Activated CD8-positive, alpha-beta memory T cell treated with anti-CD3 and anti-CD28 coated beads for 48 hours (primary cell): ENCODE data around the gene HDAC8.
"Not testable (repeated sequence)": the region's sequence is repeated elsewhere in the genome, so short reads cannot be mapped to it uniquely, and the experiment has no call there.

ENCODE experiments used
- DNase-seq, 3 experiments: peaks; one replicate each; pipeline ENCODE4 v3.0.0-alpha.2; 2020; ENCODE audit warnings: low read depth in 2 of 3, low spot score in 2 of 3

HDAC8 gene

GRCh38 chrX:72326605-72327300, 245.9 kb downstream of the HDAC8 start:
- DNase-seq: no peak

GRCh38 chrX:72319651-72320050, 253.0 kb downstream of the HDAC8 start:
- not testable (repeated sequence) for DNase-seq

DNA sequence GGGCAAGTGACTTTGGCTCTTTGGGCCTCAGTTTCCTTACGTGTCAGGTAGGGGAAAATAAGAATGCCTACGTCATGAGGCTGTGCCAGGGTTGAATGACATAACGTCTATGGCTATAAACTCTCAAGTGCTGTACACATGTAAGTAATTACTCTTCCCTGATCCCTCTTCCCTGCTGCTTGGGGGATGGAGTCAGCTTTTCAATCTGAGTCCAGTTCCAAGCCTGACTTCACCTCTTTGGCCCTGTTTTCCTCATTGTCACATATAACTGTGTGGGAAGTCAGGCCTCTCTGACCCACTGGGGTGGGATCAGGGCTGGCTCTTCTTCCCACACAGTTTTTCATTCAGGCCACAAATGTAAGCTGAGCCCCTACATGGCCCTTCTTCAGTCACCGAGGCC, 255.5 kb downstream of the HDAC8 start:
- DNase-seq: no peak

DNA sequence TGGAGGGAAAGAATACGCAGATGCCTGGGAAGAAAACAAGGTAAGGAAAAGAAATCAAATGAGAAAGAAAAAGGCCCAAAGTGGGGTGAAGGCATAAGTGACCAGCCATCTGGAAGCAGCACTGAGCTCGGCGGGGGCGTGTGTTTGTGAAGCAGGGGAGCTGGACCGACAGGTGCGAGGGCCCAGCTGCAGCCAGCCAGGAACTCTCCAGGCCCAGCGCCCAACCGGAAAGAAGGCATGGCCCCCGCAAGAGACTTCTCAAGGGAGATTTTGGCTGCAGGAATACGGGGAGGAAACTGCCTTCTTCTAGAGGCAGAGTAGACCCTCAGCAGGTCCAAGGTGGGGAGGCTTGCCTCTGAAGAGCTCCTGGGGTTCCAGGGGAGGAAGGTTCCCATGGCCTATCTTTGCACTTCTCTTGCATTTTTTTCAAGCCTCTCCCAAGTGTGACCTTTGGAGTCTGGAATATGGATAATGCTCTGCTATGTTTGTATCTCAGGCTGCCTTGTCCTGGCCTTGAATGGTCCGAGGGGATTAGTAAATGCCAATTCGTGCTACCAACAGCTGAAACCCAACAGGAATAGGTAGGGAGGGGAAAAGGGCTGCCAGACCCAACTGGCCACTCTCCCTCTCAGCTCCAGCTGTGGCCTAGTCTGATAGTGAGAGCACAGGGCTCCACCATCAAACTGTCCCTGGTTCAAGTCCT, 256.1 kb downstream of the HDAC8 start:
- DNase-seq: no peak

GRCh38 chrX:72314881-72315280, 257.8 kb downstream of the HDAC8 start:
- DNase-seq: no peak

DNA sequence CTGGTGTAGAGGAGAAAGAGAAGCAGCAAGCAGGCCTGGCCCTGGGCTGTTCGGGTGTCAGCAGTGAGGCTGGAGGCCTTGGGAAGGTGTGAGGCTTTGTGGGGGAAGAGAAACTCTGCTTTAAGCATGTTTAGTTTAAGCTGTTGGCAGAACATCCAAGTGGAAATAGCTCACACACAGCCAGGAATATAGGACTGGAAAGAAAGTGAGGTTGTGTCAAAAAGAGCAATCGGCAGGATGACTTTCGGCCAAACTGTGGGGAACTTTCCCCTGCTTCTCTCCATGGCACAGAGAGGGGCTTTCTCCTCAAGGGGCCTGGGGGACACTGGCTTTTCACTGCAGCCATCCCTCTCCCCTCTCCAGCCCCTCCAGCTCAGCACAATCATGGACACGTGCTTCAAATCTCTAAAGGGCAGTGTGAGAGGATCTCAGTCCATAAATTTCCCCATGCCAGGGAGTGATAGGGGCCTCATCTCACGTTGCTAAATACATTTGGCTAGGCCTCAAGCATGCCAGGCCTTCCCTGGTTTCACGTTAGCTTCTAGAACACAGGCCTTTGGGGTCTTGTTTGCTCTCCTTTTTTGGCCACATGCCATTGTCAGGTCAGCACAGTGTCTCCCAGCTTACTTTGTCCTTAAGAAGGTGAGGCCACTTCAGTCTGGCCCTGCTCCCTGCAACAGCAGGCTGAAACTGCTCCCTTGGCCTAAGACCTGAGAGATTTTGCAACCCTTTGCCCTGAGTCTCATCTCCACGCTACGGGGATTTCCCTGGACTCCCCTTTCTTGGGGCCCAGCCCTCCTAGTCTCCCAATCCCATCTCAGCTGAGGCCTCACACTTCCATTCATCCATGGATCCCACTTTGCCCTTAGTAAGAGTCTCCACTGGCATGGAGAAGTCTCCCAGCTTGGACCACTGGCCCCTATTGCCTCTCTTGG, 258.7 kb downstream of the HDAC8 start:
- no peak for DNase-seq

GRCh38 chrX:72312311-72312940, 260.2 kb downstream of the HDAC8 start:
- no peak for DNase-seq

GRCh38 chrX:72309297-72310071, 263.2 kb downstream of the HDAC8 start:
- no peak for DNase-seq

DNA sequence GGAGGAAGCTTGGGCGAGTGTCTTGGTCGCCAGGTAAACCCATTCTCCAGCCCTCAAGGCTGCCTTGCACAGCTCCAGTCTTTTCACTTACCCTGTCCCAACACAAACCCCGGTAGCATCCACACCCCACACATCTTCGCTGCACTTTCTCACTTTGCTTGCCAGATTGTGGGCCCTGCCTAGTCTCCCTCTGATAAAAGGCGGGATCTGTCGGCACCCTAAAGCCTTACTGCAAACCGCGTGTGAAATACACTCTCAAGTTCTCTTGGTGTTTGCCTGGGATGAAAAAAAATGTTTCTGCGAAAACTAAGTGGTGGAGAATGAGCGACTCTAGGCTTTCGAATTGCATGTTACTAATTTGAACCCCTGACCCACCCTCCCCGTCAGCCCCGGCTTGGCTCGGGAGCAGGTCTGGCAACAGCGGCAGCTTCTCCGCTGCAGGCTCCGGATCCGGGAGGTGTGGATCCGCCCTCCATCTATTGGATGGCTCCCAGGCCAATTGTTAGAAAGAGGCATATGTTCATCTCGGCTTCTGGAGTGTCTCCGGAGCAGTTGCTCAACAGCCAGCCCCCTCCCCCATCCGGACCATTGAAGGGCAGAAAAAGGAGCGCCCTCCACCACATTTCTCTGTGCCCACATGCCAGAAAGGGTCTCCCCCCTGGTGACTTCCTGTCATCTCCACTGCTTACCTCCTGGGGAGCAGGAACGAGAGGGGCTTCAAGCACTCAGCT, 263.9 kb downstream of the HDAC8 start:
- DNase-seq: no peak

DNA sequence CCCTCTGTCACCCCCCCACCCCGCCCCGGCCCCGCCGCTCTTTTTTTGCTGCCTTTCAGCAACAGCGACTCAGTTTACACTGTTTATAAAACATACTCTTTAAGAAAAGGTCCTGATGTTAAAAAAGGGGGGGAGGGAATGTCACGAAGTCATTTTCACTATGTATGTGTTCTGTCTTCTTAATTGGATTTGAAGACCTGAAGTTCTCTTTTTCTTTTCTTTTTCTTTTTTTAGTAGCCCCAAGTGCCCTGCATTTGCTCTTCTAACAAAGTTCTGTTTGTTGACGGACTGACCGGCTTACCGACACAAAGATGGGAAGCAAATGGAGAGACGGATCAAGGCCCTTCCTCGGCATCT, 264.5 kb downstream of the HDAC8 start:
- no peak for DNase-seq

DNA sequence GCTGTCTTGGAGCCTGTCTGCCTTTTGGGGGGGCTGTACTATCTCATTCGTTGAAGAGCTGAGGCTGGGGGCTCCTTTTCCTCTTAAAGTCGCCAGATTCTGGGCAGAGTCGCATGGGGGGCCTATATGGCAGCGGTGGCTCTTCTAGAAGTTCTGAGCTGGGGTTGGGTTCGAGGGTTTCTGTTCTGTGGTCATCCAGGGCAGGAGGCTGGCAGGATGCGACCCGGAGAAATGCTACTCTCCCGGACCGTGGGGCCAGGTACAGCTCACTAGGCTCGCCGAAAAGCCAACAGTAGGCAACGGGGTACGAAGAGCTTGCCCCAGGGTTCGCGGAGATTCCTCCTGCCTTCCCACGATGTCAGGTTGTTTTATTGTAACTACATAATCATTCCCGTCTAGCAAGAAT, 265.0 kb downstream of the HDAC8 start:
- DNase-seq: no peak

DNA sequence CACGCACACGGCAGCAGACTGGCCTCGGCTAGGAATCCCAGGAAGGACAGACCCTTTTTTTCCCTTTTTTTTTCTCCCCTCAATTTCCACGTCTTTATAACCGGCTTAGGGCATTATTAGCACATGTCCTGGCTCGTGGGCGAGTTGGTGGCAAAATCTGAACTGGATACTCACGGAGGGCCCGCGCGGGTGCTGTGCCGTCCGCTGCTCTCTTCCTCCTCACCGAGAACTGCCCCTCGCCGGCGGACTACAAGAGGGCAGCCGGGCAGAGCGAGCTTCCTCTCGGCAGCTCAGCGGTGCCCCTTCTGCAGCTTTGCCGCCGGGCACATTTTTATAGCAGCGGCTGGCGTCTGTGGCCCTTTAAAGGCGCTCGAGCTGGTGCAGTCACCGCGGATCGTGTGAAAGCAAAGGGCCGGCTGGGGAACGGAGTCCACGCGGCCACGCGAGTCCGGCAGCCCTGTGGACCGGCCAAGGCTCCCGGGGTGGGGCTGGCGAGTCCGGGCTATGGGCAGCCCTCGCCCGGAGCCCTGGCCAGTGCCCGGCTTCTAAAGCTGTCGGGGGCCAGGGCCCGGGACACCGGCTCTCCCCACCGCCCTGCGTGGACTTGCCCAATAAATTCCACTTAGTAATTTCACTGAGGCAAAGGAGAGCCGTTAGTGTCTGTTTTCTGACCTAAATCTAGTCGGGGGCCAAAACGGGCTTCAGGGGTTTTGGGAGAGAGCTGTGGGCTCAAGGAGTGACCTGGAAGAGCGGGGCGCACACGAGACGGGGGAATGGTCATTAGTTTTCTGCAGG, 265.6 kb downstream of the HDAC8 start:
- DNase-seq: no peak

GRCh38 chrX:72306085-72306801, 266.4 kb downstream of the HDAC8 start:
- DNase-seq: no peak

GRCh38 chrX:72305286-72306084, 267.2 kb downstream of the HDAC8 start, which contains the start of gene CITED1:
CITED1 (minus strand) TSS chrX:72305914; CDS start chrX:72302869, 3,045 bp downstream.
- DNase-seq: no peak

GRCh38 chrX:72304877-72305276, 267.8 kb downstream of the HDAC8 start:
- no peak for DNase-seq

- no peak for DNase-seq
Measured at GRCh38 chrX:72301781-72302180, 270.9 kb downstream of the HDAC8 start.

DNA sequence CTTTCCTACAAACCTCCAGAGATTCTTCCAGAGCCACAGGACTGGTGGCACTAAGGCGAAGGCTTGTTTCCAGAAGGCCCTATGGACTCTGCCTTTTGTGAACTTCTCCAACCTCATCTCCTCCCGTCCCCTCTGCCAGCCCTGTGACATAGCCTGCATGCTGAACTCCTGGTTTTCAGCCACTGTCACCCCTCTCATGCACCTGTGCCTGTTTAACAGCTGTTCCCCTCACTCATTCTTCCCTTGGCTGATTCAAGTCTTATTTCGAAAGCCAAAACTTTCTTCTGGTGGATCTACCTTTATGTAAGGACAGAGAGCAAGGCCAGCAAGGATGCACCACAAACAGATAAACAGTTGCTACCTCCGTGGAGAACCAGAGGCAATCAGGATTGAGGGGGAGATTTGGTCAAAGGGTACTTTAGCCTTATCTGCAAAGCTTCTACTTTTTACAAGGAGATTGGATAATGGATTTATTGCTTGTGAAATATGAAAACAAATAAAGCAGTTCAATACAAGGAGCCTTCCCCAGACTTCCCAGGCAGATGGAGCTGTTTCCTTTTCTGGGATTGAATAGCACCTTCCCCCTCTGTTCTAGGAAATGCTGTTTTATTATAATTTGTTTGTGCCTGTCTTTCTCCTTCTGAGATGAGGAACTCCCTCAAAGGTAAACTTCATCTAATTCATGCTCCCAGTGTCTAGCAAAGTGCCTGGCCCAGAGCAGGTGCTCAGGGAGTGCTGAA, 272.6 kb downstream of the HDAC8 start:
- DNase-seq: no peak
